ENCODE data around the gene ITGAV. TPM values are rescaled to one million over a fixed set of nuclear protein-coding genes. Genes with fewer than 3 reads are reported as not detected.

The ITGAV gene
- total RNA-seq, 5 donors from 2014 or later (not counting 1 experiment from before 2014, with no cell fraction given) = 5.8 to 9.5 (median 5.9) TPM

- no peak overlapping the region for H3K4me3 ChIP-seq (ENCODE audit: control insufficient read depth in 1 of 2, extremely low read depth in 1 of 2, low read length in 1 of 2)
- no peak overlapping the region for H3K27ac ChIP-seq (ENCODE audit: low read length)
- WGBS (ENCODE audit: insufficient coverage) = 12% methylated on average over 2 of the region's 9 CpGs
- ChIA-PET CTCF (no interaction called here), POLR2A (interaction anchor here in 1 of 2 donors (0.7 kb wide), 1 partner anchor 36 kb away, joined by 3 read pairs; no protein-coding TSS in a partner anchor)
- H3K4me1 ChIP-seq (ENCODE audit: control insufficient read depth in 1 of 2, extremely low read depth in 1 of 2, insufficient read depth in 2 of 2, low read length in 2 of 2) = peaks cover 3 to 9% of the 10 kb centered on the region in 2 experiments
- peaks cover 0 to 9% of the 10 kb centered on the region in 2 experiments for H3K27me3 ChIP-seq (replicated peaks in 1 of 2; ENCODE audit: control insufficient read depth in 2 of 2, extremely low read depth in 1 of 2, insufficient read depth in 2 of 2, low read length in 1 of 2)
- no peaks in the 10 kb centered on the region for H3K9me3 ChIP-seq
- H3K4me3 Mint-ChIP-seq = peak overlapping the region; percentile 17 to 77 (median 39)
- H3K36me3 ChIP-seq (ENCODE audit: control insufficient read depth in 2 of 2, extremely low read depth in 1 of 2, insufficient read depth in 1 of 2, low read length in 1 of 2) = no peaks in the 10 kb centered on the region
- ATAC-seq (replicated peaks in 1 of 4) (no peak), DNase-seq (no peak)
- no peaks in the 10 kb centered on the region for H3K9me3 Mint-ChIP-seq
- H3K27ac Mint-ChIP-seq = no peak overlapping the region
- H3K27me3 Mint-ChIP-seq = peaks cover 47 to 59% of the 10 kb centered on the region in 2 donors
- no peaks in the 10 kb centered on the region for H3K36me3 Mint-ChIP-seq
- peaks cover 7 to 13% (median 11%) of the 10 kb centered on the region in 3 donors for H3K4me1 Mint-ChIP-seq
Measured at GRCh38 chr2:186695081-186695756, 105.4 kb downstream of the ITGAV start.

DNA sequence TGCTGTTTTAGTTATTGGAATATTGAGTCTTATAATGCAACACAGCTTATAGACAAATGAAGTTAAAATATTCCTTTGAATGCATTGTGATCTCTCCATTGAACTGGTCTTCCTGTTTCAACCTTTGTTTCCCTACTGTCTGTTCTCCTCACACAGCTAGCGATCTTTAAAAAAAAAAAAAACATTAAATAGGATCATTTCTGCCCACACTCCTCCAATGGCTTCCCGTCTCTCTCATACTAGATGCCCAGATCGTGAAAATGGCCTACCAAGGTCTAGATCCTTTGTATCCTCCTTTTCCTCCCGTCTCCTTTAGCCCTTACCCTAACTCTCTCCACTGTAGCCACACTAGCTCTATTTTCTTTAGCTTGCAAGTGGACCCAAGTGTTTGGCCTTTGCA lies 106.4 kb downstream of the ITGAV start:
- ChIA-PET POLR2A (interaction anchor here in 1 of 2 donors (0.6 kb wide), 1 partner anchor 11 kb away, joined by 4 read pairs; no protein-coding TSS in a partner anchor), CTCF (no interaction called here)
- Histone ChIP-seq H3K27ac (ENCODE audit: low read length) (no peak overlapping the region), H3K36me3 (ENCODE audit: control insufficient read depth in 2 of 2, extremely low read depth in 1 of 2, insufficient read depth in 1 of 2, low read length in 1 of 2) (no peaks in the 10 kb centered on the region), H3K9me3 (no peaks in the 10 kb centered on the region), H3K4me3 (ENCODE audit: control insufficient read depth in 1 of 2, extremely low read depth in 1 of 2, low read length in 1 of 2) (no peak overlapping the region), H3K4me1 (ENCODE audit: control insufficient read depth in 1 of 2, extremely low read depth in 1 of 2, insufficient read depth in 2 of 2, low read length in 2 of 2) (peaks cover 3 to 9% of the 10 kb centered on the region in 2 experiments), H3K27me3 (replicated peaks in 1 of 2; ENCODE audit: control insufficient read depth in 2 of 2, extremely low read depth in 1 of 2, insufficient read depth in 2 of 2, low read length in 1 of 2) (peaks cover 0 to 9% of the 10 kb centered on the region in 2 experiments)
- ATAC-seq (replicated peaks in 1 of 4) (no peak), DNase-seq (no peak)
- WGBS (ENCODE audit: insufficient coverage) = 93% methylated on average over 3 of the region's 4 CpGs
- H3K27ac Mint-ChIP-seq = no peak overlapping the region
- H3K36me3 Mint-ChIP-seq = no peaks in the 10 kb centered on the region
- H3K4me3 Mint-ChIP-seq = no peak overlapping the region
- no peaks in the 10 kb centered on the region for H3K9me3 Mint-ChIP-seq
- peaks cover 7 to 13% (median 11%) of the 10 kb centered on the region in 3 donors for H3K4me1 Mint-ChIP-seq
- H3K27me3 Mint-ChIP-seq = peaks cover 47 to 58% of the 10 kb centered on the region in 2 donors

- ATAC-seq (replicated peaks in 1 of 4) (no peak), DNase-seq (no peak)
- Mint-ChIP-seq H3K4me1 (peaks cover 7 to 13% (median 11%) of the 10 kb centered on the region in 3 donors), H3K36me3 (no peaks in the 10 kb centered on the region), H3K9me3 (no peaks in the 10 kb centered on the region), H3K4me3 (no peak overlapping the region), H3K27me3 (peaks cover 44 to 54% of the 10 kb centered on the region in 2 donors), H3K27ac (no peak overlapping the region)
- no peaks in the 10 kb centered on the region for H3K36me3 ChIP-seq (ENCODE audit: control insufficient read depth in 2 of 2, extremely low read depth in 1 of 2, insufficient read depth in 1 of 2, low read length in 1 of 2)
- H3K27ac ChIP-seq (ENCODE audit: low read length) = no peak overlapping the region
- CTCF ChIA-PET = no interaction called here
- H3K9me3 ChIP-seq = no peaks in the 10 kb centered on the region
- 45% methylated on average over 2 of the region's 4 CpGs for WGBS (ENCODE audit: insufficient coverage)
- H3K27me3 ChIP-seq (replicated peaks in 1 of 2; ENCODE audit: control insufficient read depth in 2 of 2, extremely low read depth in 1 of 2, insufficient read depth in 2 of 2, low read length in 1 of 2) = peaks cover 0 to 9% of the 10 kb centered on the region in 2 experiments
- POLR2A ChIA-PET = no interaction called here
- no peak overlapping the region for H3K4me3 ChIP-seq (ENCODE audit: control insufficient read depth in 1 of 2, extremely low read depth in 1 of 2, low read length in 1 of 2)
- peaks cover 3 to 9% of the 10 kb centered on the region in 2 experiments for H3K4me1 ChIP-seq (ENCODE audit: control insufficient read depth in 1 of 2, extremely low read depth in 1 of 2, insufficient read depth in 2 of 2, low read length in 2 of 2)
Measured at GRCh38 chr2:186696804-186697203, 106.9 kb downstream of the ITGAV start.

DNA sequence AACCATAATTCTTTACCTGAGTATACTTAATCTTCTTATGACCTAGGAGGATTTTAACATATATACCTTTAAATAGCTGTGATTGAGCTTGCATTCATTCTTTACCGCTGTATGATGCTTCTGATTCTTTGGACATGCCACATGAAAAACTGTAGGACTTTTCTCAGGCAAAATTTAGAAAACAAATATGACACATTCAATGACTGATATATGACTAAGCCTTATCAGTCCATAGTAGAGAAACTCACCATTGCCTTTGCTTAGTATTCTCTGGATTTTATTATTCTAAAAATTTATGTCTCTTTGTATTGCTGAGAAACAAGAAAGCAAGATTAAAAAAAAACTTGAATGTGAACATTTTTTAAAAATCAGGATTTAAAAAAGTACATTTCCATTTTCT lies 107.7 kb downstream of the ITGAV start:
- Mint-ChIP-seq H3K27ac (no peak overlapping the region), H3K27me3 (peaks cover 41 to 54% of the 10 kb centered on the region in 2 donors), H3K4me1 (peaks cover 7 to 13% (median 11%) of the 10 kb centered on the region in 3 donors), H3K9me3 (no peaks in the 10 kb centered on the region), H3K36me3 (no peaks in the 10 kb centered on the region), H3K4me3 (no peak overlapping the region)
- ATAC-seq (replicated peaks in 1 of 4) = no peak
- CTCF ChIA-PET = no interaction called here
- H3K4me1 ChIP-seq (ENCODE audit: control insufficient read depth in 1 of 2, extremely low read depth in 1 of 2, insufficient read depth in 2 of 2, low read length in 2 of 2) = peaks cover 3 to 9% of the 10 kb centered on the region in 2 experiments
- no CpG with 5 or more reads among the region's 1 CpG for WGBS (ENCODE audit: insufficient coverage)
- DNase-seq = no peak
- no peaks in the 10 kb centered on the region for H3K9me3 ChIP-seq
- H3K27me3 ChIP-seq (replicated peaks in 1 of 2; ENCODE audit: control insufficient read depth in 2 of 2, extremely low read depth in 1 of 2, insufficient read depth in 2 of 2, low read length in 1 of 2) = peaks cover 0 to 9% of the 10 kb centered on the region in 2 experiments
- H3K4me3 ChIP-seq (ENCODE audit: control insufficient read depth in 1 of 2, extremely low read depth in 1 of 2, low read length in 1 of 2) = no peak overlapping the region
- POLR2A ChIA-PET = no interaction called here
- no peak overlapping the region for H3K27ac ChIP-seq (ENCODE audit: low read length)
- H3K36me3 ChIP-seq (ENCODE audit: control insufficient read depth in 2 of 2, extremely low read depth in 1 of 2, insufficient read depth in 1 of 2, low read length in 1 of 2) = no peaks in the 10 kb centered on the region

DNA sequence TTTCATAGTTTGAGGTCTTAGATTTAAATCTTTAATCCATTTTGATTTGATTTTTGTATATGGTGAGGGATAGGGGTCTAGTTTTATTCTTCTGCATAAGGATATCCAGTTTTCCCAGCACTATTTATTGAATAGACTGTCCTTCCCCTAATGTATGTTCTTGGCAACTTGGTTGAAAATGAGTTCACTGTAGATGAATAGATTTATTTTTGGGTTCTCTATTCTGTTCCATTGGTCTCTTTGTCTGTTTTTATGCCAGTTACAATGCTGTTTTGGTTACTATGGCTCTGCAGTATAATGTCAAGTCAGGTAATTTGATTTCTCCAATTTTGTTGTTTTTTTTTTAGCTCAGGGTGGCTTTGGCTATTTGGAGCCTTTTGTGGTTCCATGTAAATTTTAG lies 109.9 kb downstream of the ITGAV start:
- Mint-ChIP-seq H3K27me3 (peaks cover 26 to 43% of the 10 kb centered on the region in 2 donors), H3K36me3 (no peaks in the 10 kb centered on the region), H3K27ac (no peak overlapping the region), H3K9me3 (no peaks in the 10 kb centered on the region), H3K4me3 (no peak overlapping the region), H3K4me1 (peaks cover 6 to 7% (median 7%) of the 10 kb centered on the region in 3 donors)
- ChIA-PET CTCF (no interaction called here), POLR2A (no interaction called here)
- no peak for ATAC-seq (replicated peaks in 1 of 4)
- Histone ChIP-seq H3K4me1 (ENCODE audit: control insufficient read depth in 1 of 2, extremely low read depth in 1 of 2, insufficient read depth in 2 of 2, low read length in 2 of 2) (no peaks in the 10 kb centered on the region), H3K4me3 (ENCODE audit: control insufficient read depth in 1 of 2, extremely low read depth in 1 of 2, low read length in 1 of 2) (no peak overlapping the region), H3K27ac (ENCODE audit: low read length) (no peak overlapping the region), H3K36me3 (ENCODE audit: control insufficient read depth in 2 of 2, extremely low read depth in 1 of 2, insufficient read depth in 1 of 2, low read length in 1 of 2) (no peaks in the 10 kb centered on the region), H3K9me3 (no peaks in the 10 kb centered on the region), H3K27me3 (replicated peaks in 1 of 2; ENCODE audit: control insufficient read depth in 2 of 2, extremely low read depth in 1 of 2, insufficient read depth in 2 of 2, low read length in 1 of 2) (no peaks in the 10 kb centered on the region)
- no peak for DNase-seq

- H3K36me3 ChIP-seq (ENCODE audit: control insufficient read depth in 2 of 2, extremely low read depth in 1 of 2, insufficient read depth in 1 of 2, low read length in 1 of 2) = no peaks in the 10 kb centered on the region
- no peaks in the 10 kb centered on the region for H3K36me3 Mint-ChIP-seq
- H3K4me3 ChIP-seq (ENCODE audit: control insufficient read depth in 1 of 2, extremely low read depth in 1 of 2, low read length in 1 of 2) = no peak overlapping the region
- H3K4me1 Mint-ChIP-seq = no peaks in the 10 kb centered on the region
- no peak overlapping the region for H3K27ac Mint-ChIP-seq
- no peaks in the 10 kb centered on the region for H3K9me3 ChIP-seq
- no peak for ATAC-seq (replicated peaks in 1 of 4)
- H3K27ac ChIP-seq (ENCODE audit: low read length) = no peak overlapping the region
- H3K27me3 Mint-ChIP-seq = peaks cover 8 to 26% of the 10 kb centered on the region in 2 donors
- no peak for DNase-seq
- POLR2A ChIA-PET = no interaction called here
- H3K9me3 Mint-ChIP-seq = no peaks in the 10 kb centered on the region
- WGBS (ENCODE audit: insufficient coverage) = no CpG with 5 or more reads among the region's 2 CpGs
- no peaks in the 10 kb centered on the region for H3K27me3 ChIP-seq (replicated peaks in 1 of 2; ENCODE audit: control insufficient read depth in 2 of 2, extremely low read depth in 1 of 2, insufficient read depth in 2 of 2, low read length in 1 of 2)
- no peak overlapping the region for H3K4me3 Mint-ChIP-seq
- no peaks in the 10 kb centered on the region for H3K4me1 ChIP-seq (ENCODE audit: control insufficient read depth in 1 of 2, extremely low read depth in 1 of 2, insufficient read depth in 2 of 2, low read length in 2 of 2)
- CTCF ChIA-PET = no interaction called here
Measured at GRCh38 chr2:186702006-186702405, 112.2 kb downstream of the ITGAV start.
